Measurements from ENCODE around the gene SERPINB5.

The SERPINB5 gene

DNA sequence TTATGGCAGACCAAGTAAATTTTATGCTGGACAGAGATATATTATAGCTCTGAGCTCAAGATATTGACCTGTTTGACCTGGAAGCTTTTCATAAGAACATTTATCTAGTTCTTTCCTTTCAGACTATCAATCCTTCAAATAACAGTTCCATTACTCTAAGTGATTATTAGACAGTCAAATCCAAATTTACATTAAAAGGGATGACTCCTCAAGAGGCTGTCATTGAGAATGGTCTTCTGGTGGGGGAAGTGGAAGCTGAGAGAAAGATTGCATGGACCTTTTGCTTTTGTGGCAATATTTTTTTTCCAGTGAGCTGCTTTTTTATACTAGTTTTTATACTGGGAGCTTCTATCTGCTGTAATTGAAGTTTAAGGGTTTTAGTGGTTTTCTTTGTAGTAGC, 50.5 kb downstream of the SERPINB5 start:
- DNase-seq (ENCODE audit: low read depth in 2 of 2): no peak

DNA sequence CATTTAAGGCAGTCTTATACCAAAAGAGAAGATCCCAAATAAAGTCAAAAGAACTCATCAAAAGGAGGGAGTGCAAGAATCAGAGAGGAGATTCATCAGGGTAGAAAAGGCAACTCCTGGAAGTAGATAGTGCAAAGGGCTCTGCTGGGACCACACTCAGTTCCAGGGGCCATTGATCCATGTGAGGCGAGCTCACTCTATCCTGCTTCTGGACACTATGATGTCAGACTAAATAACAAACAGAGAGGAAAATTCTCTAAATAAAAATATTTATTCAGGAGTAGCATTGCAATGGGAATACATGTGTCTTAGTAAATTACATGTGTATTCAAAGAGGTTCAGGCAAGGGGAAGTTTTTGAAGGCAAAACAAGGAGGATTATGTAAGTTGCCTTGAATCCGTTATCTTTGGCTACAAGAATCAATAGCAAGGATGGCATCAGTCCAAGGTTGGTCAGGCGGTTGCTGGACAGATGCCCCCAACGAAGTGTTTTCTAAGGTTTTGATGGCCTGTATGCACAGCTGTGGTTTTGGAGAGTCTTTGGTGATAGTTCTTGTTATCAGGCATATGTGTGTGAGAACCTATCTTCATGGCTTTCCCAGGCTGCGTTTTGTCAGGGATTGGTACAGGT, 52.2 kb downstream of the SERPINB5 start:
- DNase-seq (ENCODE audit: low read depth in 2 of 2): no peak

- DNase-seq (ENCODE audit: low read depth in 2 of 2): no peak
Measured at GRCh38 chr18:63532471-63532870, 55.7 kb downstream of the SERPINB5 start.

- no peak for DNase-seq (ENCODE audit: low read depth in 2 of 2)
Measured at GRCh38 chr18:63534615-63535014, 57.9 kb downstream of the SERPINB5 start.

DNA sequence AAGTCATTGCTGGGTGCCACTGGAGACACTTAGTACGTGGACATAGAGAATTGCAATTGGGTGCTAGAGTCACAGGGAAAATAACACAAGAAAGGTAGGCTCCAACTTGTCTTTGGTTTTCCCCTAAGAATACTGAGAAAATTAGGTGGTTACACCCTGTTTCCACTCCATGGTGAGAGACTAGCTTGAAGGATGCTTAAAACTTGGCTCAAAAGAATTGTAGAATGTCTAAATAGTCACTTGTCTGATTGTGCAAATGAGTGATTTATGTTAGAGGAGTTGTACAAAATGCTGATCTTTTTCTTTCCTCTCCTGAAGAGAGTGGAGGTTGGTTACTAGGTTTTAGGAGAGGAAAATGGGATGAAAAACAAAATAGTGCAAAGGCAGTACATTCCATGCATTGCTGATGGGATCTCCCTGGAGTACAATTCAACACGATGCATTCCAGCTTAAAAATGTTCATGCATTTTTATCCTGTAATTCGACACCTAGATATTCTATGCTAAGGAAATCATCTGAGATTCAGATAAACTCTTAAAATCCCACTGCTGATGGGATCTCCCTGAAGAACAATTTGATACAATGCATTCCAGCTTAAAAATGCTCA, 63.2 kb downstream of the SERPINB5 start:
- DNase-seq (ENCODE audit: low read depth in 2 of 2): no peak

GRCh38 chr18:63542069-63542468, 65.3 kb downstream of the SERPINB5 start, which contains the start of gene SERPINB12:
TSS of gene SERPINB12 (plus strand) at chr18:63542369. CDS start at chr18:63556160, 13,791 bp downstream.
- no peak for DNase-seq (ENCODE audit: low read depth in 2 of 2)

- DNase-seq (ENCODE audit: low read depth in 2 of 2): no peak
Measured at GRCh38 chr18:63544017-63544416, 67.3 kb downstream of the SERPINB5 start.

GRCh38 chr18:63545000-63545399, 68.2 kb downstream of the SERPINB5 start:
- DNase-seq (ENCODE audit: low read depth in 2 of 2): no peak

- no peak for DNase-seq (ENCODE audit: low read depth in 2 of 2)
Measured at GRCh38 chr18:63550068-63550467, 73.3 kb downstream of the SERPINB5 start.

DNA sequence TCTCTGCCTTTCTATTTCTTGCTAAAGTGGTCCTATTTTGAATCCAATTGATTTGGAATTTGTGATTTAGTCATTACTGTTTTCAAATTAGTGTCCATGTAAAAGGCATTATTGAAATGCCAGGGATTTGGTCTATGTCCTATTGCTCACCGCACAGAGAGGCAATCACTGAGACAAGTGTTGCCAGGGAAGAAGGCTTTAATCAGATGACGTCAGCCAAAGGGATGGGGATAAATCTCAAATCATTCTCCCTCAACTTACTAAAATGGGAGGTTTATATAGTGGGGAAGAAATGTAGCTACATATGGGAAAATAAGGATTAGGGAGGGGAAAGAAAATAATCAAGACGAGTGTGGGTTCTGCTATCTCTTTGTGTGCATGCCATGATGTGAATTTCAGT, 75.0 kb downstream of the SERPINB5 start:
- DNase-seq (ENCODE audit: low read depth in 2 of 2): no peak

GRCh38 chr18:63552581-63552980, 75.8 kb downstream of the SERPINB5 start:
- DNase-seq (ENCODE audit: low read depth in 2 of 2): no peak

DNA sequence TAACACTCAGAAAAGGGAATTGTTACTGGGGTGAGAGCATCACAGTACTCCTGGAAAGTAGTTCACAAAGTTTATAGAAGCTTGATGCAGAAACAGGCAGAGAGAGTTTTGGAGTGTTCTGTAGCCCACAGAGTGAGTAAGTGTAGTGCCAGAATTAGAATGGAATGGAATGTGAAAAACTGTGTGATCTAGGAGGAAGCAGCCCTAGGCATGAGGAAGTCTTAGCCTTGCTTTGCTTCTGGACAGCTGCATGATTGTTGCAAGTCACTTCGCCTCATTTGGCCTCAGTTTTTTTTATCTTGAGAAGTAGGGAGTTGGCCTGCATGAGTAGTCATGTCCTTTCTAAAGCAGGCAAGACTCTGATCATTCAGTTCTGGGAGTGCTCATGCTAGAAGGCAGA, 76.3 kb downstream of the SERPINB5 start:
- no peak for DNase-seq (ENCODE audit: low read depth in 2 of 2)
